DMS114 treated with DMSO at 0.1 percent for 48 hours (cell line): ENCODE data around the gene SPAG16.
"Not testable (repeated sequence)": the region's sequence is repeated elsewhere in the genome, so short reads cannot be mapped to it uniquely, and the experiment has no call there.

Source experiments
- DNase-seq: peaks from one replicate; lab custom pipeline; 2025; ENCODE audit not compliant: unreplicated experiment; lab: John Stamatoyannopoulos, UW

Gene SPAG16

DNA sequence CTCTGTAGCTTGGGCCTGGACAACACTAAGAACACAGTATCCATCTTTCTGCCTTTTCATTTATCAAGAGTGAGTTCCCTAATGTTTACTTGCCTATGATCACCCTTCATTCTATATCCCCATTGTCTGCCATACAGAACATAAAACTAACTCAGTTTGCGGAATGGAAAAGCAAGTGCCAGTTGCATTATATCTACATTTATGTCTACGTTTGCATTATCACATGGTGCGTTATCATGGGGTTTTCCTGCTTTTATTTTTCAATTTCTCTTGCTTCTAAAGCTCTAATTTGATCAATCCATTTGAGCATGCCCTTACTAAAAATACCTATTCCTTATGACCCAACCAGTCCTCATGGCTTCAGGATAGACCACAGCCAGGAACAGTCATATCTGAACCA is 704.9 kb downstream of the SPAG16 start:
- no peak for DNase-seq

DNA sequence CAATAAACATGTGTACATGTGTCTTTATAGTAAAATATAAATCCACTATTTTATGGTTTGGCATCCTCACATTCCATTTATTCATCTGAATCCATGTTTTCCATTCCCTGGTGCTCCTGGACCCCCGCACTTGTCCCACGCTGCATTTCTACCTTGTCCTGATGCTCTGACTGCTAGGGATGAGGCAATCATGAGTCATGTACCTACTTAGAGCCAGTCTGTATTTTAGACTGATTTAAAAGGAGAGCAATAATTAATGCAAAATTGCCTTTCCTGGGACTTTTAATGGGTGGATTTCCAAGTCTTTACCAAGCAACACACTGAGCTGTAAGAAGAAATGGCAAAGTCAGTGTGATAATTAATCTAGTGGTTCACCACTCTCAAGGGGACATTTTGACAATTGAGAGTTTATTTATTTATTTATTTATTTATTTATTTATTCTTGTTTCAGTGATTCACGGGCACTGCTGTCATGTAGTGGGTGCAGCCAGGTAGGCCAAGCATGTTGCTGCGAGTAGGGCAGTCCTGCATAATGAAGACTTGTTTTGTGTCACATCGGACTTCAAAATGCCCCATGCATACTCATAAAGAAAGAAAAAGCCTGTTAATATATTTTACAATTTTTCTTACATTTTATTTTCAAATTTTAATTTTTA is 707.3 kb downstream of the SPAG16 start:
- DNase-seq: no peak

DNA sequence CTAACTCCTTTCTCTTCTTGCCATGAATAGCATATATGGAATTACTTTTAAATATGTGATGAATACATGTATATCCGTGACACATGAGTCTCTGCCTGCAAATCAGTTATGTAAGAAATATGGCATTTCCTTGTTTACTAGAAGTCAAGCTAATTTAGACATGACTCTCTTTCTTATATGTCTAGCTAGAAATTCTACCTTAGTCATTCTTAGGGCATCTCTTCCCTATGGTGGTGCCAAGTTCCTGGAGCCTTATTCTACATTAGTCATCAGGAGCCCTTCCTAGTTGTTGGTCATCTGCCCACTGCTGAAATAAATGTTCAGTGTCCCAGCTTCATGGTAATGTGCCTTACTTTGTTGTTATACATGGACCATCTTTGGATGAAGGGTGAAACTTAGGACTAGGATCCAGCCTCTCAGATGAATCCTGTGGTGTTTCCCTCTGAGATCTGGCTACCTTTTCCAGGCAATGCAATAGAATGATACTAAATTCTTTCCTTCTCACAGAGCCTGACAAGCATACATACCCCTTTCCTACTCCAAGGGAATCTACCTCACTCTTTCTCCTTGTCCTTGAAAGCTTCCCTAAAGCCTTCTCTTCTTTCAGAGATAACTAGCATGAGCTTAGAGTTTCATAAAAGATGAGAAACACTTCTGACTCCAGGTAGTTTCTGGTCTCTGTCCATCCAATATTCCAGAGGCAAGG is 711.3 kb downstream of the SPAG16 start:
- DNase-seq: no peak

DNA sequence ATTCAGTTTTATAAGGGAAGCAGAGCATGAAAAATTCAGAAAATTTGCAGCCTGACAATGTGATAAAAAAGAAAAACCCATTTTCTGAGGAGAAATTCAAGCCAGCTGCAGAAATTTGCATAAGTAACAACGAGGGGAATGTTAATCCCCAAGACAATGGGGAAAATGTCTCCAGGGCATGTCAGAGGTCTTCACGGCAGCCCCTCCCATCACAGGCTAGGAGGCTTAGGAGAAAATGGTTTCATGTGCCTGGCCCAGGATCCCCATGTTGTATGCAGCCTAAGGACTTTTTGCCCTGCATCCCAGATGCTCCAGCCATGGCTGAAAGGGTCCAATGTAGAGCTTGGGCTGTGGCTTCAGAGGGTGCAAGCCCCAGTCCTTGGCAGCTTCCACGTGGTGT is 714.7 kb downstream of the SPAG16 start:
- not testable (repeated sequence) for DNase-seq

DNA sequence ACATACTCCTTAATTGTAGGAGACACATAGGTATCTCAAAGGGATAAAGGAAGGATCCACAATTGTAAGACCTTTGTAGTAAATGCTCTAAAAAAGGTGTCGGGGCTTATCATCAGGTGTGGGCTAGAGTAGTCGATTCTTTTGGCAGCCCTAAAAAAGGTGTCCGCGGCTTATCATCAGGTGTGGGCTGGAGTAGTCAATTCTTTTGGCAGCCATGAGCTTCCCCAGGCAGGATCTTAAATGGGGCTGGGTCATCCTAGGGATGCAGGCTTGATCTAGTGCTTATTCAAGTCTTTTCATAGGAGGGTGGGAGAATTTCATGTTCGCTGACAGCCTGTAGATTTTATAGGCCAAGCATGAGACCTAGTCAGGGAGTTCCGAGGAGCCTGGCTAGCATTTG is 720.2 kb downstream of the SPAG16 start:
- DNase-seq: no peak

DNA sequence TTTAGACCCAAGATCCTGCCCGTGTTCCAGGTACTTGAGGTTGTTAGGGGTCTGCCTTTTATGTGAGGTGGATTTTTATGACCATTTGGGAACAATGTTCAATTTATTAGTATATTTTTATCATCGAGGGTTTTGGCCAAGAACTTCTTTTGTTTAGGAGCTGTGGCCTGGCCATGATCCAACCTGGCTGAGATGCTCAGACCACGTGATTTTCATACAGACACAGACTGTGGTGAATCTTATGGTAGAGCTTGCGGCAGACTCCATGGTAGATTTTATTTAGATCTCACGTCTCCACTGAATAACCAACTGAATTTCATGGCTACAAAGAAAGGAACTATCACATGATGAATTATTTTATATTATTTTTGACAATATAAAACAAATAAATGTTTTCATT is 721.1 kb downstream of the SPAG16 start:
- DNase-seq: no peak

DNA sequence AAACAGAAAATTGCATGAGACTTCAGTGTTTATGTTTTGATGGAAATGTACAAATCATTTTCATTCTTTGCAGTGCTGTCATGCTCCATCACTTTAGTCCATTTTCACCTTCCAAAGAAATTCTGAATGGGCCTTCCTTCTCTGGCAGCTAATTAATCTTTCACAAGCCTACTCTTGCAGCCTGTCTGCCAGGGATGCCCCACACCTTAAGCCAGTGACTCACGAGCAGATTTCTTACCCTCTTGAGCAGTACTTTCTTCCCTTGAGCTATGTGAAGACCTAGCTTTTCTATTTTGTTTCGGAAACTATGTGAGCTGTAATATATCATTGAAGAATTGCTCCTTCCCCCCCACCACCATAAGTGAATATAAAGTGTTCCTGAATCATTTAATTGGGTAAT is 722.3 kb downstream of the SPAG16 start:
- DNase-seq: no peak

DNA sequence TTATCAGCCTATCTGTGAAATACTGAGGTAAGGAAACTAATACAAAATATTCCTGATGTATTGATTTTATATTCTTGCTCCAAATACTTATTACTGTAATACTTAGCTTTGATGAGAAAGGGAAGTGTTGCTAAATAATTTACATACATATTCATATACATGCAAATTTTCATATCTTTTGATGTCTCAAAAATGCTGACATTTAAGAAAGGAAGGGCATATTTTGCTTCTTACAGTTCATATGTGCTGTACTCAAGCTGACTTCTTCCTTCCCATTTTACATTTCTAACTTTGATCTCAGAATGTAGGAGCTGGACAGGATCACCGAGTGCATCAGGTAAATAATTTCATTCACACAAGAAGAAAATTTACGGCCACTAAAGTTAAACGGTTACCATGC is 727.4 kb downstream of the SPAG16 start:
- no peak for DNase-seq

DNA sequence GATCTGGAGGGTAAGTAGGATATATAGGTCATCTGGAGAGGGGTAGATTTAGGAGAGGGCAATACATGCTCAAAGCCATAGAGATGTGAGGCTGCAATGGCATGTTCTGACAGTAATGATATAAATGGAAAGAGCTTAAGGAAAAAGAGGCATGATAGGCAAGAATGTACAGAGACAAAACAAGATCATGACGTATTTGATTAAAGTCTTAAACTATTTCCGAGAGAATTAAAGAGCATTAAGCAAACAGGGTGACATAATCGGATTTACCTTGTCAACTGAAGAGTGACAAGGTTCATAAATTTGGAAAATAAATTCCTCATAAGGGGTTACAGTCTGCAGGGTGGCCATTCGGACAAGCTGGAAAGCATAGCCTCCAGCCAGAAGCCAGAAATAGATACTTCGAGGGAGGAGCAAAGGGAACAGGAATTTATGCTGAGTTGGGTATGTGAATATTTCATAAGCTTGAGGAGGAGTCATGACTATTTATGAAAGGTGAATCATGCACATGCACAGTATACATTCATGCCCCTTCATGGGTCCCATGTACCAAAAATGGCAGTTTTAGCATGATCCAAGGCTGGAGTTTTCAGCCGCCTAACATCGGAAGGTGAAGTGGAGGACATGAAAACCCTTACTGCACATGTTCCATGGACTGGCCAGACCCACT is 730.4 kb downstream of the SPAG16 start:
- no peak for DNase-seq

DNA sequence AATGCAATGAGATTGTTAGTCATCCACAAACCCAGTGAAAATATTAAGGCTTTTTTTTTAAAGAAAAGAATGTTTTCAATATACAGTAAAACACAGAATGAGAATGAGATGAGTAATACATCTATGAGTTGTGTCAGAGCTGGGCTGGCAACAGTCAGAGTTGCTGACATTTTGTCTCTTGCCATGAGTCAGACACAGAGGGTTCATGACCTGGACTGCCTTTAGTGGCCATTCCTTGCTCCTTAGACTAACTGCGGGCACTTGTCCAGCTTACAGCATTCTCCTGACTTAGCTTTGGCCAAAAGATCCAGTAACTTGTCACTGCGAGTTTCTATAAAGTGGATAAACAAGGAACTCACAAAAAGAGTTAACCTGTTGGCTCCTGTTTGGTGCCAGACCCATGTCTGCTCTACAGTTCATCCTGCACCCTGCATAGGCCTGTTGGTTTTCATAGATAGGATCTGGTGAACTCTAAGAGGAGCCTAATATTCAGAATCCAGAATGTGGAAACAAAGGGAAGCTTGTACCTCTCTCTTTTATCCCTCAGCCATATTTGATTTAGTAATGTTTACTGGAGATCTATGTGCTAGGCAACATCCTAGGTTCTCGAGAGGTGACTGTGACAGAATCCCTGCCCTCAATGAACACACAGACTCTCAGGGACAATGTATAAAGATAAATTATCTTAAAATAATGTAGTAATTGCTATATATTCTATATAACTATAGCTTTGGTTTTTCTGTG is 735.1 kb downstream of the SPAG16 start:
- no peak for DNase-seq

DNA sequence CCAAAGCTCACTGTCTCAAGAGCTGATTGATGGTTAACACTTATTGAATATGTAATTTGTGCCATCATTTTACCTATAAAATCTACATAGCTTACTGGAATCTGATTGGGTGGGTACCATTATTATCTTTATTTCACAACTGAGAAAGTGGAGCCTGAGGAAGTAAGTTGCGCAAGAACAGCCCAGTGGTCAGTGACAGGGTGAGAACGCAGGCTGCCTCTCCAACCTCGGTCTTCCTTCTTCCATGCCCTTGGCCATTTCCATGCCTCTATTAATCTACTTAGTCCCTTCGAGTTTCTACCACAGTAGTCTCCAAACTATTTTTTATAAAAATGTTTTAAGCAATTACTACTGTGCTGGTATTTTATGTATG is 735.7 kb downstream of the SPAG16 start:
- no peak for DNase-seq

DNA sequence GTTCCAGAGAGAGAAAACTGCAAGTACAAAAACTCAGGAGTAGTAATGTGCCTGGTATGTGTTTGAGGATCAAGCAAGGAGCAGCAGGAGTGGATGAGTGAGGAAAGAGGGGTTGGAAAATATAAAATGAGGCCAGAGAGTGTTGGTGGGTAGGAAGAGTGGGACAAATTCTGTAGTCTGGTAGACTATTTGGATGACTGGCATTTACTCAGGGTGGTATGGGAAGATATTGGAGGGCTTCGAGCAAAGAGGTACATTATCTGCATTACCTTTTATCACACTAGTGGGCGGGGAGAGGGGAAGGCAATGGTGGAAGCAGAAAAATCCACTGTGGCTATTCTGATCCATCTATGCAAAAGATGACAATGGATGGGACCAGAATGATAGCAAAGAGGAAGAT is 744.9 kb downstream of the SPAG16 start:
- DNase-seq: no peak

DNA sequence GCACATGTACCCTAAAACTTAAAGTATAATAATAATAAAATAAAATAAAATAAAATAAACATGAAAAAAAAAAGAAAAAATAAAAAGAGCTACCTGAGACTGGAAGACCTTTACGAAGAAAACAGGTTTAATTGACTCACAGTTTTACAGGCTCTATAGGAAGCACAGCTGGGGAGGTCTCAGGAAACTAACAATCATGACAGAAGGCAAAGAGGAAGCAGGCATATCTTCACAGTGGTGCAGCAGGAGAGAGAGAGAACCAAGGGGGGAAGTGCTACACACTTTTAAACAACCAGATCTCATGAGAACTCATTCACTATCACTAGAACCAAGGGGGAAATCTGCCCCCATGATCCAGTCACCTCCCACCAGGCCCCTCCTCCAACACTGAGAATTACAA is 747.3 kb downstream of the SPAG16 start:
- DNase-seq: no peak

DNA sequence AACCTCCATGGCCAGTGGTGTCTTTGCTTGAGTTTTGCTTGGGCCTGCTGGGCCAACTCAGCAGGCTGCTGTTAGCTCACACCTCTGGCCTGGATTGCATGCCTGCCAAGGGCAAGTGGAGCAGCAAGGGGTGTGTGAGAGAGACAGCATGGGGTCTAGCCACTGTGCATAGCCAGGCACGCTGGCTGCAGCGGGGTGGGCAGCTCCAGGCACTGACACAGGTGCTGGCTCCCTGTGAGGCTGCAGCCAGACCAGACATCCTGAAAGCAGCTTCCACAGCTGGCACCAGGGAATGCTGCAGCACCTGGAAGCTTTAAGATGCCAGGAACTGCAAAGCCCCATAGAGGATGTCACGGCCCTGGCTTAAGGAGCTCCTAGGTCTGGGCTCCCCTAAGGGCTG is 750.2 kb downstream of the SPAG16 start:
- DNase-seq: no peak

DNA sequence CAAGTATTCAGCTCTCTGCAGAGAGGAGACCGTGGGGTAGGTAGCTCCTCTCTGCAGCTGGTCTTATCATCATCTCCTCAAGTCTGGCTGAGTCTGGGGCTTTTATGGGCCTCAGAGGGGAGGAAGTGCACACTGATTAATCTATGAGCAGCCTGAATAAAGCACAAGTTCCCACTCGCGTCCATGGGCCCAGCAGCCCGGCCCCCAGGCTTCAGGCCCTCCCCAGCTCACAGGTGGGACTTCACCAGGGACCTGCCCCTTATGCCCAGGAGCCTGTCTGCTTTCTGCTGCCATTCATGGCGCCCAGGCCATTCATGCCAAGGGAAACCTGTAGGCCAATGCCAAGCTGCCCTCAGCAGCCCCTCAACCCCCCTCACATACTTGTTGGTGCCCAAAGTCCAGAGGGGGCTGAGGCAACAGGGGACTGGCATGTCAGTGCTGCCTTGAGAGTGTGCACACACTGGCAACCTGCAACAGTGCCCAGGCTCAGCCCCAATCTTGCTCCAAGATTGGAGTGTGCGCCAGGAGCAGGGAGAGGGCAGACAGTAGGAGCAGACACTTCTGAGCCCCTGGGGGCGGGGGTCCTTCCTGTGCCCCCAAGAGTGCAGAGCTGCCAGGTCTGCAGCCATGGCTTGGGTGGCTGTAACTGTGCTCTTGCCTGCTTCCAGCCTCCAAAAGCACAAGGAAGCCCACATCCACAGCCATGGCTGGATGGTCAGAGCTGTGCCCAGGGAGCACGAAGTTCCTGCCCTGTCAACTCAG is 751.0 kb downstream of the SPAG16 start:
- no peak for DNase-seq

DNA sequence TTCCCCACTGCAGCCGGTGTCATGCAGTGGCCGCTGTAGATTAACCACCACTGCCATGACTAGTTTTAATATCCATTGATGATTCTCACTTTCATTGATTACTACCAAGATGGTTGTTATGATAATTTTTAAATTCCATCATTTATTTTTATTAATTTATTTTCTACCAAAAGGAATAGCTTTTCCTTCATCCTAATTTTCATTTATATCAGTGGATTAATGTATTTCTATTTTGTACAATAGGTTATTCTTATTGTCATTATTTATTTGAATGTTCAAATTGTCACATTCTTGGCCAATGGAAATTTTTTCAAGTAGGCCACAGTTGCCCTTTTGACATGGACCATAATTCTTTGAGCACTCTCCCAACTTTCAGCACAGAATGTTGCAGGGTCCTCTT is 751.7 kb downstream of the SPAG16 start:
- no peak for DNase-seq

DNA sequence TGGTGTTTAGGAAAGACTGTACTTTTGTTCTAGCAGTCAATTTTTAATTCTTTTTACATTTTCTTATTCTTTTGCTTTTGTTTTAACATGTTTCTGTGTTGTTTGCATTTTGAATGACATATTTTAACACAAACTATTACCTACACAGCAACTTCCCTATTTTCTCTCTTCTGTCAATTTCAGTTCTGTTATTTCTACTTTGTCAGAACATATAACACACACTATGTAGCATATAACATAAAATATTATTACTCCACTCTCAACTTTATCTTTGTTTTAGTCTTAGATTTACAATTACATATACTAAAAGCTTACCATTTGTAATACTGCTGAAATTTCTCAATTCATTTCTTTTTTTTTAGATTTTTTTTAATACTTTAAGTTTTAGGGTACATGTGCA is 753.9 kb downstream of the SPAG16 start:
- DNase-seq: no peak

DNA sequence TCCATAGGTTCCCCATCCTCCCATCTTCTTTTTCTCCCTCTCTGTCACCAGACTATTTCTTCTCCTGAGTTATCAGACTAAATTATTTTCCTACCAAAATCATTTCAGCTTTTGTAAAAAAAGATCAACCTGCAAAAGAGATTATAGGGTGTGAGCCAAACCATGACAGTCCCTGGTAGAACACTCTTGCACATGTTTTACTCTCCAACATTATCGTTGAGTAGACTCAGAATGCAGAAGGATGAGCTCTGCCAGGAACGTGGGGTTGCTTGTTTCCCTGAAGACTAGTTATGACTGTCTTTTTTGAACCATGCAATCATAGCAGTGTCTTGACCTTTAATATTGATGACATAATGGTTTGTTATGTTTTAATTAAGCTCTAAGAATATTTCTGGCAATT is 766.5 kb downstream of the SPAG16 start:
- DNase-seq: no peak

DNA sequence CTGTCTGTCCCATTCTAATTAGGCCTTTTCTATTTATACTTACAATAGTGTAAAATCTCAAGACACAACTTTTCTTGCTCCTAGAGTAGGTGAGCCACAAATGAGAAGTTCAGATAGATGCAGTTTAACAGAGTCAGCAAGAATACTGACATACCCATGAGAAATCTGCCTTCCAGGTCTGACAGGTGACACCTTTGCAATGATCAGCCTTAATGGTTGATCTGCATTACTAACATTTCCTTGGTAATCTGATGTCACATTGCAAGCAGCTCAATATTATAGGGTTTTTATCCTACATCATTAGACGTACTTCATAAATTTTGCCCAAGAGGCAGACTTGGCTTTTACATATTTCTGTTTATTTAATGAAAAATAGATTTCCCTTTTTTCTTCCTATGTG is 767.3 kb downstream of the SPAG16 start:
- DNase-seq: no peak

DNA sequence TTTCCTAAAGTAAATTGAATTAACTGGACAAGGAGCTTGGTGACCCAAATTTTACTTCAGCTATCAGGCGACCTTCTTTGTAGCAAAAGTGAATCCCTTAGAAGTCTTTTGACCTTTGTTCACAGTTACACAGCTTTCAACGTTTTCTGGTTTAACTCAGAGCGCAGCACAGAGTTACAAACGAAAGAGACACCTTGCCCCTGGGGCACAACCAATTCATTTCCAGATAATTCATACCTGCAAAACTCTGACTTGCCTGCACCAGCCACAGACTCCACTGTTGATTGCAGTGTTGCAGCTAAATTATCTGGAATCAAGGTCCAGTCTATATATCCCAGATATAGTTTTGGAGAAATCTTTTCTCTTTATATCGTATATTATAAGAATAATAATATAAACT is 768.0 kb downstream of the SPAG16 start:
- no peak for DNase-seq

DNA sequence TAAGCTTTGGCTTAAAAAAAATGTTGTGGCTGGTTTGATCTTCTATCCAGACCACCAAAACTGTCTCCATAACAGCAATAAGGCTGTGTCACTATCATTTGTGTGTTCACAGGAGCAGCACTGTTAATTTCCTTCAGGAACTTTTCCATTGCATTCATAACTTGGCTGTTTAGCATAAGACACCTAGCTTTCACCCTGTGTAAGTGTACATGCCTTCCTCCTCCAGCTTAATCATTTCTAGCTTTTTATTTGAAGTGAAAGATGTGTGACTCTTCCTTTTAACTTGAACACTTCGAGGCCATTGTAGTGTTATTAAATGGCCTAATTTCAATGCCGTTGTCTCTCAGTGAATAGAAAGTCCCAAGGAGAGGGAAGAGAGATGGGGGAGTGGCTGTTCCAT is 773.7 kb downstream of the SPAG16 start:
- DNase-seq: no peak
